Measurements from ENCODE around the gene GMPR. TPM values are rescaled to one million over a fixed set of nuclear protein-coding genes. Genes with fewer than 3 reads are reported as not detected.

GMPR gene
- total RNA-seq, 4 donors from 2014 or later, result 14.0 to 21.8 (median 15.8) TPM

DNA sequence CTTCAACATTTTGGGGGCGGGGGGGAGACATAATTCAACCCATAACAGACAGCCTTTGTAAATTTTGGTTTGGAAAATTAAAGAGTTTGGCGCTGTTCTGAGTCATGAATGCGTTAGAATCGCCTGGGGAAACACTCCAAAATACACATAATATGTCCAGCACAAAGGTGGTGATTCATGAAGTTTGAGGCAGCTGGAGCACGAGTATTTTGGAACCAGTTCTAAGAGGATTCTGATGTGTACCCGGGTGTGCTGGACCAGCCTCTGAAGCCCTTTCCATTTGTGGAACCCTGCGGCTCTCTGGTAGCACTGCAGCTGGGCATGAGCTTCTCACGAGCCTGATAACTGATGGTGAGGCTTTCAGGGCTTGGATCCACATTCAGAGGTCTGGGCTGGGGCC, 4.7 kb downstream of the GMPR start:
- Histone ChIP-seq H3K4me3 (no peak overlapping the region), H3K36me3 (peaks cover 0 to 11% (median 0%) of the 10 kb centered on the region in 3 donors), H3K27me3 (no peaks in the 10 kb centered on the region), H3K4me1 (peaks cover 0 to 56% (median 15%) of the 10 kb centered on the region in 4 donors), H3K27ac (peak overlapping the region in 2 of 4 donors; percentile 49 to 62), H3K9me3 (no peaks in the 10 kb centered on the region)
- WGBS, 2 donors, result 29 to 51% methylated on average over 8 of the region's 8 CpGs
- TF ChIP-seq POLR2A (IDR thresholded peaks at IDR 0.05) (no peak), EP300 (IDR thresholded peaks at IDR 0.05) (peak in 1 of 2 donors; percentile 11)
- TF ChIP-seq, protein P1, sequence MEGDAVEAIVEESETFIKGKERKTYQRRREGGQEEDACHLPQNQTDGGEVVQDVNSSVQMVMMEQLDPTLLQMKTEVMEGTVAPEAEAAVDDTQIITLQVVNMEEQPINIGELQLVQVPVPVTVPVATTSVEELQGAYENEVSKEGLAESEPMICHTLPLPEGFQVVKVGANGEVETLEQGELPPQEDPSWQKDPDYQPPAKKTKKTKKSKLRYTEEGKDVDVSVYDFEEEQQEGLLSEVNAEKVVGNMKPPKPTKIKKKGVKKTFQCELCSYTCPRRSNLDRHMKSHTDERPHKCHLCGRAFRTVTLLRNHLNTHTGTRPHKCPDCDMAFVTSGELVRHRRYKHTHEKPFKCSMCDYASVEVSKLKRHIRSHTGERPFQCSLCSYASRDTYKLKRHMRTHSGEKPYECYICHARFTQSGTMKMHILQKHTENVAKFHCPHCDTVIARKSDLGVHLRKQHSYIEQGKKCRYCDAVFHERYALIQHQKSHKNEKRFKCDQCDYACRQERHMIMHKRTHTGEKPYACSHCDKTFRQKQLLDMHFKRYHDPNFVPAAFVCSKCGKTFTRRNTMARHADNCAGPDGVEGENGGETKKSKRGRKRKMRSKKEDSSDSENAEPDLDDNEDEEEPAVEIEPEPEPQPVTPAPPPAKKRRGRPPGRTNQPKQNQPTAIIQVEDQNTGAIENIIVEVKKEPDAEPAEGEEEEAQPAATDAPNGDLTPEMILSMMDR (IDR thresholded peaks at IDR 0.05), result no peak
- DNase-seq (ENCODE audit: low spot score in 2 of 2), result peak in 1 of 2 donors; percentile 48

DNA sequence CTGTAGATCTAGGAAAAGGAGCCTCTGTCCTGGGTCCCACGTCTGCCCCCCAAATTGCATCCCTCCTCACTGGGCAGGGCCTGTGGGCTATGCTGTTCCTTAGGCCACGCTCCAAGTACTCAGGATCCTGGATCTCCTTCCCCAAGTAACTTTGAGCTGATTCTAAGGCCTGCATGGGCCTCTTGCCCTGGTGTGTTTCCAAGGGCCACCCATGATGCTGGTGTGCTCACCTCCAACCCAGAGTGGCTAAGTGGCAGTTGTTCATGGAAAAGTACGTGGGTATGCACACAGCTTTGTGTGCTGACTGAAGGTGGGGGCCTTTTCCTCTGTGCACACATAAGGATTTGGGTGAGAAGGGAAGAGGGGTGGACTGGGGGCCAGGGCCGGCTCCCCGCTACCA, 5.3 kb downstream of the GMPR start:
- peaks cover 0 to 54% (median 15%) of the 10 kb centered on the region in 4 donors for H3K4me1 ChIP-seq
- TF ChIP-seq POLR2A (IDR thresholded peaks at IDR 0.05) (no peak), EP300 (IDR thresholded peaks at IDR 0.05) (no peak)
- TF ChIP-seq, protein P1 (IDR thresholded peaks at IDR 0.05), result no peak
- no peak overlapping the region for H3K4me3 ChIP-seq
- no peaks in the 10 kb centered on the region for H3K9me3 ChIP-seq
- peaks cover 0 to 11% (median 0%) of the 10 kb centered on the region in 3 donors for H3K36me3 ChIP-seq
- no peaks in the 10 kb centered on the region for H3K27me3 ChIP-seq
- WGBS, 2 donors, result 82 to 89% methylated on average over 5 of the region's 5 CpGs
- peak overlapping the region in 2 of 4 donors; percentile 49 to 62 for H3K27ac ChIP-seq
- DNase-seq (ENCODE audit: low spot score in 2 of 2), result no peak

DNA sequence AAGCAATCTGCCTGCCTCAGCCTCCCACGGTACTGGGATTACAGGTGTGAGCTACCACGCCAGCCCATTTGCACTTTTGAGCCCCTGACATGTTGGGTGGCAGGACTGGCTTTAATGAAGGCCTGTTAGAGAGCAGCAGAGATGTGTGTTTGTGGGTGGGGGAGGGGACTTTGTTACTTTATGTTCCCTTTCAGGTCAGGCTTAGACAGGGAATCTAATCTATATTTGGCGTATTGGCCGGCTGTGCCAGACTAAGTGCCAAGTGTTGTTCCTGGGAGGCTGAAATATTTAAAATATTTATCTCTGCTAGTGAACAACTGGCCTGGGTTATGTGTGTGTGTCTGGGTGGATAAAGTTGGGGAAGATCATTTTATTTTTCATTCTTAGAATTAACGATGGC, 6.1 kb downstream of the GMPR start:
- H3K27me3 ChIP-seq, result no peaks in the 10 kb centered on the region
- 60 to 76% methylated on average over 5 of the region's 5 CpGs for WGBS, 2 donors
- H3K4me3 ChIP-seq, result no peak overlapping the region
- DNase-seq (ENCODE audit: low spot score in 2 of 2), result no peak
- no peaks in the 10 kb centered on the region for H3K9me3 ChIP-seq
- H3K4me1 ChIP-seq, result peaks cover 0 to 52% (median 13%) of the 10 kb centered on the region in 4 donors
- peak overlapping the region in 2 of 4 donors; percentile 15 to 62 for H3K27ac ChIP-seq
- TF ChIP-seq, protein P1 (IDR thresholded peaks at IDR 0.05), result no peak
- no peak for TF ChIP-seq POLR2A (IDR thresholded peaks at IDR 0.05)
- TF ChIP-seq EP300 (IDR thresholded peaks at IDR 0.05), result no peak
- H3K36me3 ChIP-seq, result peaks cover 0 to 11% (median 0%) of the 10 kb centered on the region in 3 donors

DNA sequence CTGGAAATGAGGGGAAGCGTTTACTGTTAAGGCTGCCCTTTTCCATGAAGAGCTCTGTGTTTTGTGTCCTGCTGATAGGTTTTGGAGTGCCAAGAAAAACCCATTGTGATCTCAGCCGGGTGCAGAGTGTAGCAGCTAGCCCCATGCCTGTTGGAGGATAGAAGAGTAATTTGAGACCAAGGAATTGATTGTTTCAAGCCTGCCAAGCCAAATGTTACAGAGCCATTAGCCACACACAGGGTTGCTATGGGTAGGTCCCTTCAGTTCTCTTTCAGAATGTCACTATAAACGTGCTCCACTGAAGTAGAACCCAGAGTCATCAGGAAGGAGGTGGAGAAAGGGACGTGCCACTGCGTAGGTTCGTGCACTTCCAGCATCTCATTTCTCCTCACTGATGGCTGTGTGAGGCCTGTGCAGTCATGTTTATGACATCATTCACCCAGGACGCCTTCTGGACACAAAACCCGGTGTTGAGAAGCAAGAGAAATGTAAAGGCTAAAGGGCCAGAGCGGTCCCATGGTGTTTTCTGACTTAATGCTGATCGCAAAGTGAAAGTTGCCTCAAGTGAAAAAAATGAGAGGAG, 6.6 kb downstream of the GMPR start:
- TF ChIP-seq POLR2A (IDR thresholded peaks at IDR 0.05), result no peak
- no peak for TF ChIP-seq EP300 (IDR thresholded peaks at IDR 0.05)
- TF ChIP-seq, protein P1 (IDR thresholded peaks at IDR 0.05), result no peak
- no peaks in the 10 kb centered on the region for H3K9me3 ChIP-seq
- peak overlapping the region in 2 of 4 donors; percentile 15 to 62 for H3K27ac ChIP-seq
- no peaks in the 10 kb centered on the region for H3K27me3 ChIP-seq
- no peak overlapping the region for H3K4me3 ChIP-seq
- peaks cover 0 to 47% (median 11%) of the 10 kb centered on the region in 4 donors for H3K4me1 ChIP-seq
- WGBS, 2 donors, result 42 to 43% methylated on average over 10 of the region's 10 CpGs
- peaks cover 0 to 11% (median 0%) of the 10 kb centered on the region in 3 donors for H3K36me3 ChIP-seq
- peak in 1 of 2 donors; percentile 29 for DNase-seq (ENCODE audit: low spot score in 2 of 2)

DNA sequence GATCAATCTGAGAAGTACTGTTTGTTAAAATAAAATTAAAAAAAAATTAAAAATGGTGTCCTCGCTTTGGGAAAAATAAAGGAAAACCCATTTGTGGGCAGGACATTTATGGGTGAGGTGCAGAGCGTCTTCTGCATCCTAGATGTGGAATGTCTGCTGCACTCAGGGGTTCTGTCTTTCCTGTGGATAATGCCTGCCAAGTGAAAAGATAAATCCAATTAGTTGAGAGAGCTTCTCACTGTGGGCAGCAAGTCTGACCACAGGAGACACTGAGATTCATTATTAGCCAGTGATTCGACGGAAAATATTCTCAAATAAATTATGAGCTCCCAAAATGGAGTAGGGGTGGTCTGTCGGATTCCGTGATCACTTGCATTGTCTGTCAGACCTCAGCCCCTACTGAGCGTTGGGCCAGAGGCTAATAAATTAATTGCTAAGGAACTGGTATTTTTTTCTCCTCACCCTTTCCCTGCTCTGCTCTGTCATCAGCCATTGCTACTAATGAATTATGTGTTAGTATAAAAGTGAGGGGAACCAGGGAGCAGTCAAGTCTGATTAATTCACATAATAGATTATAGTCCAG, 10.0 kb downstream of the GMPR start:
- Histone ChIP-seq H3K27me3 (no peaks in the 10 kb centered on the region), H3K27ac (no peak overlapping the region), H3K36me3 (peaks cover 0 to 28% (median 0%) of the 10 kb centered on the region in 3 donors), H3K9me3 (no peaks in the 10 kb centered on the region), H3K4me1 (peaks cover 0 to 22% (median 8%) of the 10 kb centered on the region in 4 donors), H3K4me3 (no peak overlapping the region)
- DNase-seq (ENCODE audit: low spot score in 2 of 2), result no peak
- WGBS, 2 donors, result 89 to 90% methylated on average over 7 of the region's 7 CpGs
- TF ChIP-seq POLR2A (IDR thresholded peaks at IDR 0.05) (no peak), EP300 (IDR thresholded peaks at IDR 0.05) (no peak)
- TF ChIP-seq, protein P1 (IDR thresholded peaks at IDR 0.05), result no peak
